HG03520 (cell line): ENCODE results near the gene WNT8B.

Source experiments
- ATAC-seq: cut with Tn5 transposase; IDR thresholded peaks from one replicate; pipeline ENCODE4 v1.9.1; 2021; ENCODE audit warnings: mild to moderate bottlenecking, moderate library complexity; ENCODE audit not compliant: unreplicated experiment

Gene WNT8B

GRCh38 chr10:100482834-100483185 is 20.0 kb downstream of the WNT8B start:
- no peak for ATAC-seq

GRCh38 chr10:100483876-100484666 is 21.3 kb downstream of the WNT8B start:
- ATAC-seq, result no peak

- ATAC-seq, result no peak
Observed at GRCh38 chr10:100485366-100485765, 22.6 kb downstream of the WNT8B start.

GRCh38 chr10:100485801-100486495 is 23.1 kb downstream of the WNT8B start:
- ATAC-seq, result no peak

GRCh38 chr10:100487529-100487928 is 24.7 kb downstream of the WNT8B start:
- ATAC-seq, result no peak

GRCh38 chr10:100489396-100489795 is 26.6 kb downstream of the WNT8B start:
- ATAC-seq, result no peak

GRCh38 chr10:100490531-100490930 is 27.7 kb downstream of the WNT8B start:
- no peak for ATAC-seq

GRCh38 chr10:100496567-100496966 is 33.8 kb downstream of the WNT8B start:
- no peak for ATAC-seq

- ATAC-seq, result no peak
Observed at GRCh38 chr10:100498059-100498458, 35.2 kb downstream of the WNT8B start.

- ATAC-seq, result no peak
Observed at GRCh38 chr10:100501423-100501822, 38.6 kb downstream of the WNT8B start.

- no peak for ATAC-seq
Observed at GRCh38 chr10:100502926-100503494, 40.2 kb downstream of the WNT8B start.

- ATAC-seq, result no peak
Observed at GRCh38 chr10:100504096-100504495, 41.3 kb downstream of the WNT8B start.

- no peak for ATAC-seq
Observed at GRCh38 chr10:100505164-100505563, 42.4 kb downstream of the WNT8B start.

- no peak for ATAC-seq
Observed at GRCh38 chr10:100506596-100507356, 44.0 kb downstream of the WNT8B start.

- no peak for ATAC-seq
Observed at GRCh38 chr10:100507357-100507732, 44.5 kb downstream of the WNT8B start.

- no peak for ATAC-seq
Observed at GRCh38 chr10:100508266-100508665, 45.5 kb downstream of the WNT8B start.

- ATAC-seq, result no peak
Observed at GRCh38 chr10:100508691-100509150, 45.9 kb downstream of the WNT8B start.

GRCh38 chr10:100509241-100509840 is 46.5 kb downstream of the WNT8B start:
- no peak for ATAC-seq

GRCh38 chr10:100510533-100511308 is 47.9 kb downstream of the WNT8B start:
- ATAC-seq, result no peak

GRCh38 chr10:100515612-100516011 is 52.8 kb downstream of the WNT8B start:
- no peak for ATAC-seq
